KG1 (cell line): ENCODE results near the gene RPTN.

ENCODE experiments used
- DNase-seq: peaks from one replicate; lab custom pipeline; 2025; lab: John Stamatoyannopoulos, UW

The RPTN gene

GRCh38 chr1:152110860-152111514, 48.0 kb downstream of the RPTN start:
- no peak for DNase-seq

GRCh38 chr1:152110365-152110859, 48.6 kb downstream of the RPTN start:
- no peak for DNase-seq

GRCh38 chr1:152109998-152110294, 49.1 kb downstream of the RPTN start:
- no peak for DNase-seq

GRCh38 chr1:152109231-152109997, 49.6 kb downstream of the RPTN start:
- no peak for DNase-seq

- DNase-seq = no peak
Measured at GRCh38 chr1:152108882-152109222, 50.2 kb downstream of the RPTN start.

GRCh38 chr1:152107984-152108881, 50.8 kb downstream of the RPTN start:
- no peak for DNase-seq

GRCh38 chr1:152107031-152107983, 51.7 kb downstream of the RPTN start:
- DNase-seq = no peak

- no peak for DNase-seq
Measured at GRCh38 chr1:152104854-152105253, 54.2 kb downstream of the RPTN start.
